ENCODE measurements around the gene SLC66A1.

The SLC66A1 gene

GRCh38 chr1:19361611-19362147 is 49.6 kb downstream of the SLC66A1 start:
- no peak for DNase-seq (ENCODE audit: low spot score)

GRCh38 chr1:19363536-19364152 is 51.5 kb downstream of the SLC66A1 start:
- no peak for DNase-seq (ENCODE audit: low spot score)

- DNase-seq (ENCODE audit: low spot score) = no peak
These were observed 53.6 kb downstream of the SLC66A1 start for GRCh38 chr1:19365721-19366120.

DNA sequence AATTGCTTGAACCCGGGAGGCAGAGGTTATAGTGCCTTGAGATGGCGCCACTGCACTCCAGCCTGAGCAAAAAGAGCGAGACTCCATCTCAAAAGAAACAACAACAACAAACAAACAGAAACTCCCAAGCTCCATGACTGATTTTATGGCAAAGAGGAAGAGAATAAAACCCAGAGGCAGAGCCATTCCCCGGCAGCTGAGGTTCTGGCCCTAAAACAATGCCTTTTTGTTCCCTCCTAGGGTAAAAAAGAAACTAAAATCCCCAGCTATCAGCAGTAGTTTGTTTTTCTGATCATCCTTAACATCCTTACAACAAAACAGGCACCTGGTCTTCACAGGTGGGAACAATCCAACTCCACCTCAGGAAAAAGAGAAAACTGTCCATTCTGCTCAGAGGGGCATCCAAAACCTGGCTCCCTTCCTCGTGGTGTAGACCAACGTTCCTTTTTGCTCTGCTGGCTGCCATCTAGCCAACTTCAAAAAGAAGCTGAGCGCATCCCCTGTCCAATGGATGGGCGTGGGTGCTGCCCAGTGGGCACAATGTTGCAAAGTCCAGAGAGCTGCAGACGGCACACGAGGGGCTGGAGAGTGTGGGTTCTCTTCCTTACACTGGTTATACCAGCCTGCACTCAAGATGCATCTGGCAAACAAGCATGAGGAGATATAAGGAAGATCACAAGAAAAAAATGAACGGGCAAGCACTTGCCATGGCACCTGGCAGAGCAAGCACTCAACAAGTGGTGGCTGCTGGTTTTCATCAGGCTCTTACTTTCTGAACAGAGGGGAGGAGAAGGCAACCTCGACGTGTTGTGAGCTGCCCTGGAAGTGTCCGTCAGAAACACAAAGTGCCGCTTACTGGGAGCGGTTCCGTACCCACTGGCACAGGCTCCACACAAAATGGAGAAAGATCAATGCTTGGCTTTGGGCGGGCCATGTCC is 54.7 kb downstream of the SLC66A1 start:
- no peak for DNase-seq (ENCODE audit: low spot score)

- DNase-seq (ENCODE audit: low spot score) = no peak
These were observed 55.5 kb downstream of the SLC66A1 start for GRCh38 chr1:19367584-19368041.

DNA sequence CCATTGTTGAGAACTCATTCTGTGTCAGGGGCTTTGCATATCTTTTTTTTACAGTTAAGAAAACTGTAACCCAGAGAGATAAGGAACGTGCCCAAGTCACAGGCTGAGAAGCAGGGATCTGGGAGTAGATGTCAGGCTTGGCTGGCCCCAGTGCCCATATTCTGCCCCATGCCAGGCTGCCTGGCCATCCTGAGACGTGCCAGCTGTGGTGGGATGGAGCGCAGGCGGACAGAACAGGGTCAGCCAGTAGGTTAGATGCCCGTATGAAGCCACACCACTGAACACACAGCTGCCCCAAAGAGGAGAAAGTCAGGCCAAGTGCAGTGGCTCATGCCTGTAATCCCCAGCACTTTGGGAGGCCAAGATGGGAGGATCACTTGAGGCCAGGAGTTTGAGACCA is 55.9 kb downstream of the SLC66A1 start:
- no peak for DNase-seq (ENCODE audit: low spot score)

DNA sequence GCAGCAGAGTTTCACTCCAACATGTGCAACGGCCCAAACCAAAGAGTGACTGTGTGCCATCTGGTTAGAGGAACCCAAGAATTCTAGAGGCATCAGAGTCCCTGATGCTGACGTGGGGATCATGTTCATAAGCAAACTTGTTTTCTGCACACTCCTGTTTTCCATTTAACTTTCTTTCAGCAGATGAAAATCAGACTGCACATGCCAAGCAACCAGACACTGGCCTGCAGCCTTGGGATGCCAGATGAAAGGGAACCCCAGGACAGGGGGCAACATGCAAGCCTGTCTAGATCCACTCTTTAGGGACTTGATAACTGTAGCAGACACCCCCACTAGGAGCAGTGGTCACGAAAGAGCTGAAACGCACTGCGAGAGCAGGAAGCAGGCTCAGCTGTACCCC is 56.8 kb downstream of the SLC66A1 start:
- DNase-seq (ENCODE audit: low spot score) = no peak

DNA sequence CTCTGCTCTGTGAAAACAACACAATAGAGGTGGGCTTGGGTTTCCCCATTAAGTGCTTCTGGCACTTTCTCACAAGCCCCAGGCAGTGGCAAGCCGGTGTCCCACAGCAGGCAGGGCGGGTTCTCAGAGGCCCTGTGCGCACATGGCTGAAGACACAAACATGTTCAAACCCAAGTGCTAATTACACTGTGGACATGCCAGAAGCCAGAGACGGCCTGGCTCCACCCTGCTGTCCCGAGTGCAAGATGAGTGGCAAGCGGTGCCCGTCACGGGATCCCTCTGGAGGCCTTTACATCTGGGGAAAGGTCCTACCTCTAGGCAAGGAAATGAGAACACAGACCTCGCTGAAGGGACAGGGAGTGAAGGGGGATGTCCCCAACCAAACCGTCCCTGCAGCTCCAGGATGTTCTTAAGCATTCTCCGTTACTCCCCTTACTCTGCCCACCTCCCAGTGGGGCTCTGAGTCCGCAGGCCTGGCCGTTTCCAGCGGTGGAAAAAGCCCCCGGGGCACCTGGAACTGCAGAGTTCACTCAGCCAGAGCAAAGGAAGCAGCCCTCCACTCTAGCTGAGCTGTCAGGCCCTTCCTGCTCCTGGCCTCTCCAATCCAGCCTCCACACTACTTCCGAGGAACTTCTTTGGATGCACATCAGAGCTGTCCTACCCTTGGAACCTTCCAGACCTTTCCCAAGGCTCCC is 57.4 kb downstream of the SLC66A1 start:
- DNase-seq (ENCODE audit: low spot score) = no peak

DNA sequence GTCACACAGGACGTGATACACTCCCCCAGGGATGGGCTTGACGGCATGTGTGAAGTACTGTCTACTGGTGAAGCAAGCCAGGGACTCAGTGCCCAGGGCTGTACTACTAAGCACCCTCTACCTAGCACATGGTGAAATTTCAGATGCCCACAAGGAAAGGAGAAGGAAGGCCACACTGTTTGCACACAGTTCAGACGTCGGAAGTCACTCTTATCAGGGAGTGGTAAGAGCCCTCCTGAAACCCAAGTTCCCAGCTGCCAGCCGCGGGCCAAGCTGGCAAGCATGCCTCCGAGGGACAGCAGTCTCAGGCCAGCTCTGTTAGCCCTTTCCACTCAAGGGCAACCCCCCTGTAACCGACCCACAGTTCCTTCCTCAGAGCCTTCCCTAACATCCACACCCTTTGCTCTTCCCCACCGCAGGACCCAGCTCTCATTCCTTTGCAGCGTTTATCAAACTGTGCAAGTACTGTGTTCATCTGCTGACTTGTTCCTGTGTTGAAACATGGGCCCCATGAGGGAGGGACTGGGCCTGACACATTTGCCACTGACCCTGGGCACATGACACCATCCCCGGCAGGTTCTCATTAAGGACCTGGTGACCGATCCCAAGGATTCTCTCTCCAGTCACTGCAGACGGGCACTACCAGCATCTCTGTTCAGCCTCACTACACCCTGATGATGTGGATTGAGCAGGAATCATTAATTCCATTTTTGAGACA is 58.5 kb downstream of the SLC66A1 start:
- DNase-seq (ENCODE audit: low spot score) = no peak

GRCh38 chr1:19371226-19372135 is 59.4 kb downstream of the SLC66A1 start:
- DNase-seq (ENCODE audit: low spot score) = no peak

DNA sequence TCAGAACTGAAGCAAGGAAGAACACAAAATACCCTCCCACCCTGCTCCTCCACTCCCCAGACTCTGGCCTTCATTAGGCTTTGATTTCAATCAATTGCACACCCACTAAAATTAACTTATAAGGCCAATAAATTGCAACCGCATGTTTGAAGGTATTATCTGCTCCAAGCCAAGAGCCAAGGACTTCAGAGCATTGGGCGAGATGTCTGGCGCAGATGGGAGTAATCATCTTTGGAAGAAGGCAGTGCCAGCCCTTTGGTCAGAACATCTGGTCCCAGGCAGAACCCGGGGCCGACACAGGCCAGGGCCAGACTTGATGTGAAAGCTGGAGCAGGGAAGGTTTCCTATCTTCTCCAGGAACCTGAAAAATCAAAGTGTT is 60.0 kb downstream of the SLC66A1 start:
- DNase-seq (ENCODE audit: low spot score) = no peak

- no peak for DNase-seq (ENCODE audit: low spot score)
These were observed 60.5 kb downstream of the SLC66A1 start for GRCh38 chr1:19372602-19373001.

- no peak for DNase-seq (ENCODE audit: low spot score)
These were observed 61.3 kb downstream of the SLC66A1 start for GRCh38 chr1:19373211-19374082.

DNA sequence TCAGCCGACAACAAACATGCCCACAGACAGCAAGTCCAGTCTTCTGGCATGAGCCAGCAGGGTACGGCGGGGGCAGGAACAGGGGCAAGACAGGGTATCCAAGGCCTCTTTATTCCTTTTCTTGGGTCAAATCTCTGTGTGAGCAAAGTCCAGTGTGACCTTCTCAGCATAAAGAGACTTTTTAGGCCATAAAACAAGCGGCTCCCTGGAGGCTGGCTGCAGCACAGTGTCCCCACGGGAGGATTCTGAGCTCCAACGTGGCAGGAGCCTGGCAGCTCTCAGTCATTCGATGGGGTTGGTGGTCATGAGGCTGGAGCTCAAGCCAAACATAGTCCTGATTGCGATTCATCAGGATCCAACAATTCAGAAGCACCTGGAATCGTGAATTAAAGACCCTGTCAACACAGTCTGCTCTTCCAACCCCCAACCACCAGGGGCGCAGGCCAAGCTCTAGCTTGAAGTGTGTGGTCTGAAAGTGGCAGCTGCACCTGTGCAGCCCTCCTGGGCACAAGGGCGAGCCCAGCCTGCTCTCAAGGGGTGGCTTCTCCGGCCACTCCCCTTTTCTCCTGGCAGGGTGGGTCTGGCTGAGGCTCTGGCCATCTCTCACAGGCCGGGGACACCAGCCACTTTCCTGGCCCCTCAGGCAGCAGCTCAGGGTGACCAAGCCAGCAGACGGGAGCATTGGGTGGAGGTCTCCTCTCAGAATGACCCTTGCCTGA is 62.1 kb downstream of the SLC66A1 start:
- DNase-seq (ENCODE audit: low spot score) = no peak

- DNase-seq (ENCODE audit: low spot score) = no peak
These were observed 62.8 kb downstream of the SLC66A1 start for GRCh38 chr1:19374926-19375325.

DNA sequence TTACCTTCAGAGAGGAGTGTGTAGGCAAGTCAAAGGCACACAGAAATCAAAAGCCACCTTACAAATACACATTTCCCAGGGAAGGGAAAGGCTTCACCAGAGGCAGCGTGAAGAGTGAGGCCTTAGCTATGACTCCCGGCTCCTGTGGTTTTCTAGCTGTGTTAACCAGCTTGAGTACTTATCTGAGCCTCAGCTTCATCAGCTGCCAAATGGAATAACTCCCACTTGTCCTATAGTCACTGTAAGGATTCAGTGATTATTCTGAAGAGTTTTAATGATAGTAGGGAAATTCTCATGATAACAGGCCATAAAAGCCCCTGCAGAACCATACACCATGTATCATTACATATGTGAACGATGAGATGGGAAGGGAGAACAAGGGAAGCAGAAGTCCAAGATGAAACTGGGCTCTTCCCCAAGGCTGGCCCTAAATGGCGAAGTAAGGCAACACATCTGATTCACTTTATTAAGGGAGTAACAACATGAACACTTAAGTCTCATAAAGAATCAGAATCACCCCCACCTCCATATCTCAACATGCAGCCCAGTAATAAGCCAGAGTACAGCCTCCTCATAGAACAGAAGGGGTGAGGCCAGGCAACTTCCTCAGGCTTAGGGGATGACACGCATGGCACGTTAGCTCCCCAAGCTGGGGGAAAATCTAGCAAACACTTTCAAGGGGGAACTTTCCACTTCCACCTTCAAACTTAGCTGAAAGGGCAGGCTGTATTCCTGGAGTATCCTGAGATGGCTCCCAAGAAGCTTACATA is 63.7 kb downstream of the SLC66A1 start:
- no peak for DNase-seq (ENCODE audit: low spot score)

DNA sequence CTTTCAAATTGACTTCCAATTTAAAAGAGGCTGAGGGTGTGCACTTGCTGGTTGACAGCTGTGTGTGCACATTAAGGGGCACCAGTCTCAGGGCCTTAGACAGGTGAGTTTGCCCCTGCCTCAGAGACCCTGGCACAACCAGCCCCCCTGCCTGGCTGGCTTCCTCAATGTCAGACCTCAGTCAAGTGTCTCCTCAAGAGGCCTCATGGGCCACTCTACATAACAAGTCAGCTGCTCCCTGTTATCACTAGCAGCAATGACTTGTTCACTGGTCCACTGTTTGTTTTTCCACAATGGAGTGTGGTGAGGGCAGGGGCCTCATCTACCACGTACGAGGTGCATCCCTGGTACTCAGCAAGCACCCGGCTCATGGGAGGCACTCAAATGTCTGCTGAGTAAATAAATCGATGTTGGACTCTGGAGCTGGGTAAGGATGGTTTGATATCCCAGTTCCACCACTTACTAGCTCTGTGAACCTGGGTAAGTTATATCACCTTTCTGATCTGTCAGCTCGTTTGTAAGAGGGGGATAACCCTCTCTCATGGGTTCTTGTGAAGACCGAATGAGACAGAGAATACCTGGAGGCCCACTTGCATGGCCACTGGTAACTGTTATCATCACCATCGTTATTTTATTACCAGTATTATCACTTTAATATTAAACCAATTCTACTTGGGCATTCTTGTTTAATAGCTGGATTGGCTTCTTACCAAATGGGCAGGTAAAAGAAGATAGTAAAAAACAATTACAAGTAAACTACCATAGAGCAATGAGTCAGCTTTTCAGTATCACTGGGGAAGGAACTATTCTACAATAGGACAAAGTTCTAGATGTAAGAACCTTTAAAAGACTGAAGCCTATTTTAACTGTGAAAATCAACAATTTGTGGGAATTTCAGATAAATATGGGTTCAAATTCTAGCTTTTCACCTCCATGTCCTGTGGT is 64.6 kb downstream of the SLC66A1 start:
- DNase-seq (ENCODE audit: low spot score) = no peak
